RPMI7951 (cell line): ENCODE results near the gene CXCL3. TPM values are rescaled to one million over a fixed set of nuclear protein-coding genes. Genes with fewer than 3 reads are reported as not detected.
"Not testable (repeated sequence)": the region's sequence is repeated elsewhere in the genome, so short reads cannot be mapped to it uniquely, and the experiment has no call there.

Experiments
- DNase-seq: peaks from one replicate; pipeline ENCODE4 v3.0.0-alpha.2; 2012; ENCODE audit warnings: low read depth
- total RNA-seq: library from RNA; depleted of rRNA; stranded (reverse); fragments of >200 nt; shearing (Covaris generic); gene quantifications from 2 replicates; pipeline ENCODE4 v1.2.3, GENCODE V29; 2014; rRNA removed

Gene CXCL3
- total RNA-seq = 1.1 and 1.8 TPM in 2 replicates

DNA sequence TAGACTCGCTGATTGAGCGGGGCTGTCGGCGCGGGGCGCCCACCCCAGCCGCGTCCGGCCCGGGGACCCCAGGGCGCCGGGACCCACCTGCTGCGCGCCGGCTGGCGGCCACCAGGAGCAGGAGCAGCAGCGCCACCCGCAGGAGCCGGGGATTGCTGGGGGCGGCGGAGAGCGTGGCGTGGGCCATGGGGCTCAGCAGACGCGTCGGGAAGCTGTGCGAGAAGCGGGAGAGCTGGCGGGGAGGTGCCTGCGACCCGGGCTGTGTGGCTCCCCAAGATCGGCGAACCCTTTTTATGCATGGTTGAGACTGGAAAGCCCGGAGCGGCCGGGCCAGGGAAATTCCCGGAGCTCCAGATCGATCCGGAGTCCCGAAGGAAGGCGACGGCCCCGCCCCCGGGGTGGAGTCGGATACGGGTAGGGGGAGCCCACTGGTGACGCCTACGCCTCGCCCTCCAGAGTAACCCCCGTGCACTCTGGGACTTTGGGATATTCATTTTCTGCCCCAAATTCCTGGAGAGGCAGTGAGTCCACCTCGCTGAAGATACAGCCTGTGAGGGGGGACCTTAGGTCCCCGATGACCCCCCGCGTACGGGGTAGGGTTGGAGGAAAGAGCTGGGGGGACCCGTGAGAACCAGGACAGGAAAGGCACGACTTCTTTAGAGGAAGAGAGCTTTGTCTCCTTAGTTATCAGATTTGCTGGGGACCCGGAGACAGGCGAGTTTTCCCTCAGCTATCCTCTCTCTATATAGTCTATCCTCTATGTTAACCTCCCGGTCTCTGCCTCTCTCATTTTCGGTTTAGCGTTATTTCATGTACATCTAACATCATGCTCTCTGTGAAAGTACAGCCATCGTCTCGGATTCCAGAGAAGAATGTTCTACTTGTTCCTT is at the start of gene CXCL3:
Gene CXCL3, minus strand, starts transcription at position 265 of the 890 bp plus-strand sequence. Its CDS starts 78 bp downstream, at position 187.
- peak; percentile 72 for DNase-seq

DNA sequence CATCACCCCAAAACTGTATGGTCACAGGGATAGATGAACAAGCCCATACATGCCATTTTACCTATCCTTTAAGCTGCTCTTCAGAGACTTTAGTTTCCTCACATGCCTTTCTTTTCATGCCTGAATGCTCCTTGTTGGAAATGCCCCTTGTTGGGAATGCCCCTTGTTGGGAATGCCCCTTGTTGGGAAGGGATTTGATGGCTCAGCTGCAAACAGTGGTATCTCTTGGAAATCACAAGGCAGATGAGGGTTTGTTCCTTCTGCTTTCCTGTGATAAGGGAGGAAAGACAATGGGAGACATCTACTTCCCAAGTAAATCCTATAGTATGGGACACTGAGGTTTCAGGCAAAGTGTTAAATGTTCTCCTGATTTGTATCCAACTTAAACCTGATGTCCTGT is 49.0 kb upstream of the CXCL3 start:
- DNase-seq = no peak

DNA sequence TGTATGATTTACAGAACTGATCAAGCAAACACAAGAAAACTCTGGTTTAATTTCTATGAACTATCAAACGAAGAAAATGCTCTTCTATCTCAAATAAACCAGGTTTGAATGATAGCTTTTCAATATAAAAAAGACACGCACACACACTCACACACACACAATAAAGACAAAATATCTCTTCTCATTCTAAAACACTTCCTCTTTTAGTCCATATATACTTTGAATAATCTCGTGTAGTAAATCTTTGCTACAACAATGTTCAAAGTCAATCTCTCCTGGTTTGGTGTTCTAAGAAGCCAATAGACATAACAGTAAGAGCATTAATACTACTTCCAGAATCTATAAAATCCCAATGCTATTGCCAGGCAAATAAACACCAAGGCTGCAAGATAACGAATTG is 47.2 kb upstream of the CXCL3 start:
- no peak for DNase-seq

GRCh38 chr4:74084984-74085383 is 46.5 kb upstream of the CXCL3 start:
- DNase-seq = no peak

GRCh38 chr4:74083546-74083945 is 45.1 kb upstream of the CXCL3 start:
- DNase-seq = no peak

- no peak for DNase-seq
Measured at GRCh38 chr4:74081035-74081434, 42.5 kb upstream of the CXCL3 start.

DNA sequence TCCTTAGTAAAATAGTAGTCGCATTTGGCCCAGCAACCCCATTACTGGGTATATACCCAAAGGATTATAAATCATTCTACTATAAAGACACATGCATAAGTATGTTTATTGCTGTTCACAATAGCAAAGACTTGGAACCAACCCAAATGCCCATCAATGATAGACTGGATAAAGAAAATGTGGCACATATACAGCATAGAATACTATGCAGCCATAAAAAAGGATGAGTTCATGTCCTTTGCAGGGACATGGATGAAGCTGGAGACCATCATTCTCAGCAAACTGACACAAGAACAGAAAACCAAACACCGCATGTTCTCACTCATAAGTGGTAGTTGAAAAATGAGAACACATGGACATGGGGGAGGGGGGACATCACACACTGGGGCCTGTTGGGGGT is 41.9 kb upstream of the CXCL3 start:
- DNase-seq = not testable (repeated sequence)

GRCh38 chr4:74079024-74079423 is 40.5 kb upstream of the CXCL3 start:
- not testable (repeated sequence) for DNase-seq

DNA sequence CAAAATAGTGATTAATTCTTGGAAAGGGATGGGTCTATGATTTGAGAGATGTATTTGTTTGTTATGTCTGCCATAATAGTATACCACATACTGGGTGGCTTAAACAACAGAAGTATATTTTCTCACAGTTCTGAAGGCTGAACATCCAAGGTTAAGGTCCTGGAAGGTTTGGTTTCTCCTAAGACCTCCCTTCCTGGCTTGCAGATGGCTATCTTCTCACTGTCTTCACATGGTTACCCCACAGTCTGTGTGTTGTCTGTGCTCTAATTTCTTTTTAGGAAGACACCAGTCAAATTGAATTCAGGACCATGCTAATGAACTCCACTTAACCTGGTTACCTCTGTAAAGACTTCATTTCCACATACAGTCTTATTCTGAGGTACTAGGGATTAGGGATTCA is 34.9 kb upstream of the CXCL3 start:
- no peak for DNase-seq

DNA sequence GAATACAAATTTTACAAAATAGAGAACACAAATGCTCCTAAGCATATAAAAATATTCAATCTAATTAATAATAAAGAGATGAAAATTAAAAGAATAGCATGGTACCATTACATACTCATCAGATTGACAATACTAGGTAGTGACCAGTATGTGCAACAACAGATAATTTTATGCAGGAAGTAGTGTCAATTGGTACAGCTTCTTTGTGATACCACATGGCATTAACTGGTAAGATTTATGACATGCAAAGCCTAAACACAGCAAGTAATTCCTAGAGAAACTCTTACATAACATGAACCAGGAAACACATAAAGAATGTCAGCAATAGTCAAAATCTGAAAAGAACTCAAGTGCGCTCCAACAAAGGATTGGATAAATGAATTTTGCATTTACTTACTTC is 34.2 kb upstream of the CXCL3 start:
- no peak for DNase-seq

DNA sequence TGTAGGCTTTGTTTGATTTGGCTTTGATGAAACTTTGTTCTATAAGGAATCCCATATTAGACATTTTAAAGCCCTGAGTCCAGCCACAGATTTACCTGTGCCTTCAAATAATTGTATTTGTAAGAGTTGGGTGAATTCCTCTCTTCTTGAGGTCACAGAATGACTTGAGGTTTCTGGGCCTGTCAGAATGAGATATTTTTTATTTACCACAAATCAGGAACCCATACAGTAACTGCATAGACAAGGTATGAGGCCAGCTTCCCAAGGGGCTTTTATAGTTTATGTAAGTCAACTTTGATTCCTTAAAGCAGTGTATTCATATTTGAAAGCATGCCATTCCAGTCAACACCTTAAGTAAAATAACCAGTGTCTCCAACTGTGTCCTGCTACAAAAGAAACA is 29.1 kb upstream of the CXCL3 start:
- no peak for DNase-seq

- no peak for DNase-seq
Measured at GRCh38 chr4:74066232-74066631, 27.7 kb upstream of the CXCL3 start.

- no peak for DNase-seq
Measured at GRCh38 chr4:74065115-74065642, 26.7 kb upstream of the CXCL3 start.

DNA sequence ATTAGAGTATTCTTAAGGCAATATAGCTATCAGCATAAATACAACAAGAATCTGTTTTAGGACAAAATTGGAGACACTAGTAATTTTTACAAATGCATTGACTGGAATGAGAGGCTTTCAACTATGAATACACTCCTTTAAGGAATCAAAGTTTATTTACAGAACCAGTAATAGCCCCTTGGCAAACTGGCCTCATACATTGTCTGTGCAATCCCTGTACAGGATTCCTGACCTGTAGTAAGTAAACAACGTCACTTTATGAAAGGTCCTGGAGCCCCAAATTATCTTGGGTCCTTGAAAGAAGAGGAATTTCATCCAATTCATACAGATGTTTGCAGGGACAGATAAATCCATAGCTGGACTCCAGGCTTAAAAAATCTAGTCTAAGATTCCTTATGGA is 25.4 kb upstream of the CXCL3 start:
- DNase-seq = no peak

DNA sequence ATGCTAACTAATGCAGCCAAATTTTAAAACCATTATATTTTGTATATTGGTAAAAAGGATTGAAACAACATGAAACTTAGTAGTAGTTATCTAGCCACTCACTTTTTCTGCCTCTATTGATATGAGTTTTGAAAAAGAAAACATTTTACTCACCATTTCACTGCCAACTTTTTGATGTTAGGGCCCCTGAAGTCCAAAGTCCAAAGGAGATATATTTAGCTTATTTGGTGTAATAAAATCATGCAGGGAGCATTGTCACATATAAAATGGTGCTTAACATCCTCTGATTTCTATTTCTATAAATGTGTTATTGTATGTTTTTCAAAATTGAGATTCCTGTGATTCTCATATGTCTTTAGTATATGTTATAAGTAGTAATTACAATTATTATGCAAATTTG is 24.5 kb upstream of the CXCL3 start:
- DNase-seq = no peak

DNA sequence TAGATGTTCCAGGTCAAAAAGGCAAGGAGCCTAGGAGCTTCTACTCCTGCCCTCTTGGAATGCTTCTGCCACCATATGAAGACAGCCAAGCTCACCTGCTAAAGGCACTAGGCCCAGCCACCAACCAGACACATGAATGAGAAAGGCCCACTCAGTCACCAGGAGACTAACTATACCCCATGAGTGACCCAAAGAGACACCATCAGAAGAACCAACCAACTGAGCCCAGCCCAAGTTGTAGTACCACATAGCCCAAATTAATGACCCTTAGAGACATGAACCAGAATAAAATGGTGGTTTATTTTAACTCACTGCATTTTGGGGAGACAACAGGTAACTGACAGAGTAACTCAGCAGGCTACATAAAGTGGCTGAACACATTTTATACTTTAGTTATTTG is 22.9 kb upstream of the CXCL3 start:
- DNase-seq = no peak

- no peak for DNase-seq
Measured at GRCh38 chr4:74059161-74059829, 20.8 kb upstream of the CXCL3 start.

DNA sequence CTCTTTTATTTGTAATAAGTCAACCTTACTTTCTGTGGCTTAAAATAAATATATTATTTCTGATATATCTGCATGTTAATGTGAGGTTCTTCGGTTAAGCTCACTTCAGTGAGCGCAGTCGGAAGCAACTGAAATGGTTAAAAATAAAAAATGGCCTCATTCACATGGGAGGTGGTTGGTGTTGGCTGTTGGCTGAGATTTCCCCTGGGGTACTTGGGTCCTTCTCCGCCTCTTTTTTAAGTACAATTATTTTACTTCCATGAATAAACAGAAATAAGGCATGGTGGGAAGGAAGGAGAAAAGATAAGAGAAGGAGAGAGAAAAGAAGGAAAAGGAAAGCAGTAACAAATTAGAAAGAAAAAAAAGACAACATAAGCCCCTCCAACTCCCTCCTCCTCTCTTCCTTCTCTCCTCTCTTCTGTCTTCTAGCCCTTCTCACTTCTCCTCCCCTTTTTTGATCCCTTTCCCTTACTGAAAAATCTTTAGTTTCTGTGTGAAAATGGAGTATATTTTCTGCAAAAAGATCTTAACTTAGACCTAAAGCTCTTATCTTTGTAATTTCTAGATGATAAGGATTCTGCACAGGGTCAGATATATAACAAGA is 19.7 kb upstream of the CXCL3 start:
- no peak for DNase-seq

DNA sequence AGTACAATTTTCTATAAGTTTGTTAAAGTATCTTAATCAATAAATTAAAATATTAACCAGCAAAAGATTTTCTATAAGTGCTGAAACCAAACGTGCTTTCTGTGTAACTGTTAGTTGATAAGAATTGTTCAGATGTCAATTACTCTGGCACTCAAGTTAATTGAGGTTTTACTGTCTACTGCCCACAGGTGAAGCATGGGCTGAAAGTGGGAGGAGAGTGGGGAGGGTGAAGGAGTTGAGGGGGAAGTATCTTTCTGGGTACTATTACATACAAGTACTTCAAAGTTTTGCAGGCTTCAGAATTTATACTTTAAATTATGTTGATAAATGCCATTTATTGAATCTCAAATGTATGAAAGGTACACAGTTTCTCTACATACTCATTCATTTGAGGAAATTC is 19.1 kb upstream of the CXCL3 start:
- no peak for DNase-seq

- DNase-seq = peak; percentile 60
Measured at GRCh38 chr4:74056858-74057562, 18.5 kb upstream of the CXCL3 start.

DNA sequence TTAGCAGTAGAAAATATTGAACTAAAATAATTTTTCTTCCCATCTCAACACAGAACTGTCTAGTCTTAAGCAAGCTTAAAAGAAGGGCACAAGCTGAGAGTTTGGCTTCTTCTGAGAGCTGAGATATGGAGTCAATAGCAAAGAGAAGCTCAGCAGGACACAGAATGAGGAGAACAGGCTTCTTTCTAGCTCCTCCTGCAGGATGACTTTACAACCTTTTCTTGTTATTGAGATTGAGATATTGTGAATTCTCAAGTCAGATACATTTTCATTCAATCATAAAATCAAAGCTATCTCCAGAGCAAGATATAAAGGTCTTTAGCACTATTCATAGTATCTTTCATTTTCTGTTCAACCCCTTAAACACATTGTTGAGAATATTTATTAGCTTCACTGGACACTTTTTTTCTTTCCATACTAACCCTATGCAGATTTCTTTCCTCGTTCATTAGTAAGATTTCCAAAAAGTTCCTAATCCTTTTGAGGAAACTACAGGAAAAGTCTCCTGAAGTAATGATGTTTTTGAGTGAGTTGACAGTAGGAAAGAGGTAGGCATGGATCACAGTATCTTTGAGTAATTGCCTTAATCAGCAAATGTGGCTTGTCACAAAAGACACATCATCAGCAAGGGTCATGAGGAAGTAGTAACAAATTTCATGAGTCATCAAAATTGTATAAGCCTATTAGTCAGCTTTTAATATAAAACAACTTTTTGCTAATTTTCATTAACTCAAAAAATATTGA is 17.8 kb upstream of the CXCL3 start:
- peak; percentile 50 for DNase-seq
